NB4 (cell line): ENCODE data around the gene IL17REL.

Experiments used
- CTCF ChIP-seq: IDR thresholded peaks from one replicate; pipeline ENCODE4 v1.5.1; 2012; ENCODE audit warnings: low read depth, low read length
- MAX ChIP-seq: IDR thresholded peaks from 2 replicates; pipeline ENCODE4 v1.6.1; 2011; ENCODE audit warnings: low read depth, low read length

GRCh38 chr22:50046481-50047245 lies 34.1 kb upstream of the IL17REL start:
- TF ChIP-seq MAX, result no peak
- no peak for TF ChIP-seq CTCF
